ENCODE data around the gene NOP53. TPM values are rescaled to one million over a fixed set of nuclear protein-coding genes. Genes with fewer than 3 reads are reported as not detected.
A peak's percentile ranks its signal among the peaks of the same experiment; 100 is the strongest.
"Not testable (repeated sequence)": the region's sequence is repeated elsewhere in the genome, so short reads cannot be mapped to it uniquely, and the experiment has no call there.

Gene NOP53
- total and polyA plus RNA-seq, 2 donors, result 51.2 to 690 TPM

DNA sequence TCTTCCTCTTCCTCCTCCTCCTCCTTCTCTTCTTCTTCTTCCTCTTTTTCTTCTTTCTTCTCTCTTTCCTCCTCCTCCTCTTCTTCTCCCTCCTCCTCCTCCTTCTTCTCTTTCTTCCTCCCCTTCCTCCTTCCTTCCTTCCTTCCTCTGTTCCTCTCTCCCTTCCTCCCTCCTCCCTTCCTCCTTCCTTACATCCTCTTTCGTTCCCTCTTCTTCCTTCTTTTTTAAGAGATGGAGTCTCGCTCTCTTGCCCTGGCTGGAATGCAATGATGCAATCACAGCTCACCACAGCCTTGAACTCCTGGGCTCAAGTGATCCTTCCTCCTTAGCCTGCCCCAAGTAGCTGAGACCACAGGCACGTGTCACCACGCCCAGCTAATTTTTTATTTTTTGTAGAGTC, 18.9 kb upstream of the NOP53 start:
- peaks cover 4% of the 10 kb centered on the region for H3K36me3 ChIP-seq (ENCODE audit: insufficient read depth)
- DNase-seq (ENCODE audit: extremely low spot score), result no peak
- no peak overlapping the region for H3K4me3 ChIP-seq (ENCODE audit: low read depth, low read length)
- peaks cover 4% of the 10 kb centered on the region for H3K4me1 ChIP-seq (ENCODE audit: insufficient read depth)
- peak overlapping the region; percentile 35 for H3K27ac ChIP-seq (ENCODE audit: low read depth)
- 71% methylated on average over 4 of the region's 4 CpGs for WGBS

DNA sequence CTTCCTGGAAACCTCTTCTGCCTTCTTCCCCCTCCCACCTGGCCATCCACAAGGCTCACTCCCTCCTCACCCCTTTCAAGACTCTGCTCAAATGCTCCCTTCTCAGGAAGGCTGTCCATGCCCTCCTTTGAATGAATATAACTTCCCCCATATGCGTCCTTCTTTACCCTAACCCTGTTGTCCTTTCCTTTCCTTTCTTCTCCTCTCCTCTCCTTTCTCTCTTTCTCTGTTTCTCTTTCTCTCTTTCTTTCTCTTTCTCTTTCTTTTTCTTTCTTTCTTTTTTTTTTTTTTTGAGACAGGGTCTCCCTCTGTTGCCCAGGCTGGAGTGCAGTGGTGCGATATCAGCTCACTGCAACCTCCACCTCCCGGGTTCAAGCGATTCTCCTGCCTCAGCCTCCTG, 17.1 kb upstream of the NOP53 start:
- DNase-seq (ENCODE audit: extremely low spot score); H3K4me3 ChIP-seq (ENCODE audit: low read depth, low read length); H3K36me3 ChIP-seq (ENCODE audit: insufficient read depth); H3K4me1 ChIP-seq (ENCODE audit: insufficient read depth); H3K27ac ChIP-seq (ENCODE audit: low read depth): not testable (repeated sequence)
- WGBS, result 89% methylated on average over 4 of the region's 4 CpGs

DNA sequence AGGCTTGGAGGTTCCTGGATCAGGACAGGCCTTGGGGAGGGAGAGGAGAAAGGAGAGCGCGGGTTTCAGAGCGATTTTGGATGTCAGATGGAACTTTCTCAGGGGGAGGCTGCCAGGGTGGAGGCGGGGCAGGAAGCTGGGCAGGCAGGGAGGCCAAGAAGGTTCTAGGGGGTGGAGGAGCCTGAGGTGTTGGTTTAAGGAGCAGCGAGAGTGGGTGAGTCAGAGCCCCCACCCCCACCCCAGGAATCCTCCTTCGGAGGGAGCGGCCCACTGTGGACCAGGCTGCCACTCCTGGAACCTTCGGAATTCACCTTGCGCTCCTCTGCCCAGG, 15.9 kb upstream of the NOP53 start:
- DNase-seq (ENCODE audit: extremely low spot score), result no peak
- peaks cover 2% of the 10 kb centered on the region for H3K4me1 ChIP-seq (ENCODE audit: insufficient read depth)
- 25% methylated on average over 9 of the region's 9 CpGs for WGBS
- peak overlapping the region; percentile 87 for H3K27ac ChIP-seq (ENCODE audit: low read depth)
- no peak overlapping the region for H3K4me3 ChIP-seq (ENCODE audit: low read depth, low read length)
- H3K36me3 ChIP-seq (ENCODE audit: insufficient read depth), result peaks cover 4% of the 10 kb centered on the region

DNA sequence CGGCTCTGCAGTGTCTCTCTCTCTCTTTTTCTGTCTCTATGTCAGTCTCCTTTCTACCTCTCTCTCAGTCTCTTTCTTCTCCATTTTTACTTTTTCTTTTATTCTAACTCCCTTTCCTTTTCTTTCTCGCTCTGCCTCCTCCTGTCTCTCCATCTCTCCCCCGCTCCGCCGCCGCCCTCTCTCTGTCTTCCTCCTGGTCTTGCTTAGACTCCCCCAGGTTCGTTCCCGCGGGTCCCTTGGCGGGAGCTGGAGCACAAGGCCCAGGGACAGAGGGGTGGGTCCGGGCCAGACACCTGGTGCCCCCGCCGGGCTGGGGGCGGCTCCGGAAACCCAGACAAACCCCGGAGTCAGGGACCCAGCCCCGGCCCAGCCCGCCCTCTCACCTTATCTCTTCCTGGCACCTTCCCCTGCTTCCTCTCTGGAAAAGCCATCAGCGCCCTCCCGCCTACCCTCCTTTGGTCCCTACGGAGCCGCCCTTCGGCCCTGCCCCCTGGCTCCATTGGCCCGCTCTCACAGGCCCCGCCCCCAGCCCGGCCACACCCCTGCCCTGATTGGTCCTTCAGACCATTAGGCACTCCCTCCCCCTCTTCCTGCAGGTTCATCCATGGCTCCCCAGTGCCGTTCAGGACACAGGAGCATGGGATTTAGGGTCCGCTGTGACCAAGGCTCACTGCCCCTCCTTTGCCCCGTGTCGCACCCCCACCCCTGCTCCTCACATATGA, 15.4 kb upstream of the NOP53 start:
- peaks cover 2% of the 10 kb centered on the region for H3K4me1 ChIP-seq (ENCODE audit: insufficient read depth)
- WGBS, result 44% methylated on average over 30 of the region's 30 CpGs
- DNase-seq (ENCODE audit: extremely low spot score), result no peak
- peak overlapping the region; percentile 87 for H3K27ac ChIP-seq (ENCODE audit: low read depth)
- peaks cover 4% of the 10 kb centered on the region for H3K36me3 ChIP-seq (ENCODE audit: insufficient read depth)
- H3K4me3 ChIP-seq (ENCODE audit: low read depth, low read length), result no peak overlapping the region

DNA sequence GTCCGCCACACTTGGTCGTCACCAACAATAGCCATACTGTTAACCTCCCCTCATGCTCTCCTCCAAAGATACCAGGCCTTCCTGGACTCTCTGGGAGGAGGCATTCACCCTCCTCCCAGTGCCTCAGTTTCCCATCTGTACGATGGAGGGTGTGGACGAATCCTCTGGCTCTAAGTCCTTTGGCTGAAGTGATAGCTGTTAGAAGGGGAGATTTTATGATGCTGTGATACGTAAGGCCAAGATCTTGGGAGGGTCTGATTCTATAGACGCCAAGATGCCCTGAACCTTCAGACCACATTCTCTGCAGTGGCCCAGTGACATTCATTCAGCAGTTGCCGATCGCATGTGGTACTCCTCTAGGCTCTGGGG, 14.8 kb upstream of the NOP53 start:
- DNase-seq (ENCODE audit: extremely low spot score), result no peak
- Histone ChIP-seq H3K27ac (ENCODE audit: low read depth) (no peak overlapping the region), H3K4me1 (ENCODE audit: insufficient read depth) (peaks cover 2% of the 10 kb centered on the region), H3K36me3 (ENCODE audit: insufficient read depth) (peaks cover 6% of the 10 kb centered on the region), H3K4me3 (ENCODE audit: low read depth, low read length) (no peak overlapping the region)
- WGBS, result 88% methylated on average over 8 of the region's 8 CpGs

DNA sequence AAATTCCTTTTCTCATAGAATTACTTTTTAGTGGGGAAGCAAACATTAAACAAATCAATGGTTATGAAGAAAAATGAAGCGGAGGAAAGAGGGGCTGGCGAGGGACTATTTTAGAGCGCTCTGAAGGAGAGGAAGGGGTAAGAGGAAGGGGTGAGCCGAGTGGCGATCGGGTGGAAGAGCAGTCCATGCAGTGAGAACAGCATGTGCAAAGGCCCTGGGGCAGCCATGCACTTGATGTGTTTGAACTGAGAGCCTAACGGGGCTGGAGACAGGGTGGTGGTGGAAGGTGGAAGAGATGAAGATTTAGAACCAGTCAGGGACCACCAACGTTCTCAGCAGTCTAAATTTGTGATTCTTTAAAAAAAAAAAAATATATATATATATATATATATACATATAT, 14.4 kb upstream of the NOP53 start:
- 93% methylated on average over 8 of the region's 8 CpGs for WGBS
- Histone ChIP-seq H3K4me3 (ENCODE audit: low read depth, low read length) (no peak overlapping the region), H3K27ac (ENCODE audit: low read depth) (no peak overlapping the region), H3K4me1 (ENCODE audit: insufficient read depth) (peaks cover 2% of the 10 kb centered on the region), H3K36me3 (ENCODE audit: insufficient read depth) (peaks cover 6% of the 10 kb centered on the region)
- no peak for DNase-seq (ENCODE audit: extremely low spot score)

DNA sequence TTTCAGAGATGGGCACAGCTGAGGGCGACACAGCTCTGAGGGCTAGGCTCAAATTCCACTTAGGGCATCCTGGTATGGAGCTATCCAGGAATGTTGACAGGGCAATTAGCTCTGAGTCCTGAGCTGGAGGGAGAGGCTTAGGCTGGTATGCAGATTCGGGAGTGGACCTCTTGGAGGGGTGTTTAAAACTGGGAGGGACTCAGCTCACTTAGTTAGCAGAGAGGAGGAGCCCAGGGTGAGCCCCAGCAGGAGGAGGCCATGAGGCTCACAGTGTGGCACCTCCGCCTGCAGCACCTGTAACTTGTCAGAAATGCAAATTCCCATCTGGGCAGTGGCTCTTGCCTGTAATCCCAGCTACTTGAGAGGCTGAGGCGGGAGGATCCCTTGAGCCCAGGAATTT, 10.2 kb upstream of the NOP53 start:
- no peaks in the 10 kb centered on the region for H3K4me1 ChIP-seq (ENCODE audit: insufficient read depth)
- no peak for DNase-seq (ENCODE audit: extremely low spot score)
- peaks cover 6% of the 10 kb centered on the region for H3K36me3 ChIP-seq (ENCODE audit: insufficient read depth)
- H3K27ac ChIP-seq (ENCODE audit: low read depth), result no peak overlapping the region
- H3K4me3 ChIP-seq (ENCODE audit: low read depth, low read length), result no peak overlapping the region
- 78% methylated on average over 4 of the region's 4 CpGs for WGBS

GRCh38 chr19:47740866-47741519, 4.4 kb upstream of the NOP53 start:
- WGBS, result 91% methylated on average over 48 of the region's 48 CpGs
- peaks cover 2% of the 10 kb centered on the region for H3K36me3 ChIP-seq (ENCODE audit: insufficient read depth)
- no peak overlapping the region for H3K4me3 ChIP-seq (ENCODE audit: low read depth, low read length)
- no peak for DNase-seq (ENCODE audit: extremely low spot score)
- peaks cover 2% of the 10 kb centered on the region for H3K4me1 ChIP-seq (ENCODE audit: insufficient read depth)
- H3K27ac ChIP-seq (ENCODE audit: low read depth), result no peak overlapping the region

- DNase-seq (ENCODE audit: extremely low spot score), result no peak
- Histone ChIP-seq H3K4me1 (ENCODE audit: insufficient read depth) (peaks cover 2% of the 10 kb centered on the region), H3K4me3 (ENCODE audit: low read depth, low read length) (no peak overlapping the region), H3K36me3 (ENCODE audit: insufficient read depth) (peaks cover 2% of the 10 kb centered on the region), H3K27ac (ENCODE audit: low read depth) (no peak overlapping the region)
- 82% methylated on average over 15 of the region's 15 CpGs for WGBS
These were observed 3.7 kb upstream of the NOP53 start for GRCh38 chr19:47741544-47742140.

GRCh38 chr19:47742634-47743033, 2.7 kb upstream of the NOP53 start:
- 27% methylated on average over 13 of the region's 13 CpGs for WGBS
- no peak for DNase-seq (ENCODE audit: extremely low spot score)
- peak overlapping the region; percentile 98 for H3K27ac ChIP-seq (ENCODE audit: low read depth)
- peaks cover 2% of the 10 kb centered on the region for H3K36me3 ChIP-seq (ENCODE audit: insufficient read depth)
- H3K4me1 ChIP-seq (ENCODE audit: insufficient read depth), result peaks cover 2% of the 10 kb centered on the region
- H3K4me3 ChIP-seq (ENCODE audit: low read depth, low read length), result no peak overlapping the region

DNA sequence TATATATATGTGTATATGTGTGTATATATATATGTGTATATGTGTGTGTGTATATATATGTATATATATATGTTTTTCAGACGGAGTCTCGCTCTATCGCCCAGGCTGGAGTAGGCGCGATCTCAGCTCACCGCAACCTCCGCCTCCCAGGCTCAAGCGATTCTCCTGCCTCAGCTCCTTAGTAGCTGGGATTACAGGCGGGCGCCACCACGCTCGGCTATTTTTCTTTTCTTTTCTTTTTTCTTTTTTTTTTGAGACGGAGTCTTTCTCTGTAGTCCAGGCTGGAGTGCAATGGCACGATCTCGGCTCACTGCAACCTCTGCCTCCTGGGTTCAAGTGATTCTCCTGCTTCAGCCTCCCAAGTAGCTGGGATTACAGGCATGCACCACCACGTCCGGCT, 783 bp downstream of the NOP53 start:
- WGBS, result 69% methylated on average over 17 of the region's 17 CpGs
- not testable (repeated sequence) for H3K27ac ChIP-seq (ENCODE audit: low read depth); DNase-seq (ENCODE audit: extremely low spot score); H3K4me1 ChIP-seq (ENCODE audit: insufficient read depth); H3K36me3 ChIP-seq (ENCODE audit: insufficient read depth); H3K4me3 ChIP-seq (ENCODE audit: low read depth, low read length)

DNA sequence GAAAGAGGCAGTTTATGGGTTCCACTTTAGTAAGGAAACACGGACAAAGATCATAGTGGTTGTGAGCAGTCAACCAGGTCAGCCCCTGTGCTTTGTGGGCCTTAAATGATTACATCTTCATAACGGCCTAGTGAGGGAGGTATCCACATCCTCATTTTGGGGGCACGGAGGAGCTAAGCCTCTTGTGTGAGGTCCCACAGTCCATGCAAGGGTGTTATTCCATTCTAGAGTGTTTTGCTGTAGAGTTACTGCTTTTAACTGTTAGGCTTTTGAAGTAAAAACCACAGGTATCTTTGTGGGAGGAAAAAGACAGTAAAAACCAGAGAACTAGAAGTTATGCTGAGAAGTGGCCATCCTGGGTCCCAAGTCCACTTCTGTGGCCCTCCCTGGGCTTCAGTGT, 4.0 kb downstream of the NOP53 start:
- no peak for DNase-seq (ENCODE audit: extremely low spot score)
- no peak overlapping the region for H3K27ac ChIP-seq (ENCODE audit: low read depth)
- H3K36me3 ChIP-seq (ENCODE audit: insufficient read depth), result peaks cover 5% of the 10 kb centered on the region
- peaks cover 2% of the 10 kb centered on the region for H3K4me1 ChIP-seq (ENCODE audit: insufficient read depth)
- 82% methylated on average over 3 of the region's 3 CpGs for WGBS
- no peak overlapping the region for H3K4me3 ChIP-seq (ENCODE audit: low read depth, low read length)

DNA sequence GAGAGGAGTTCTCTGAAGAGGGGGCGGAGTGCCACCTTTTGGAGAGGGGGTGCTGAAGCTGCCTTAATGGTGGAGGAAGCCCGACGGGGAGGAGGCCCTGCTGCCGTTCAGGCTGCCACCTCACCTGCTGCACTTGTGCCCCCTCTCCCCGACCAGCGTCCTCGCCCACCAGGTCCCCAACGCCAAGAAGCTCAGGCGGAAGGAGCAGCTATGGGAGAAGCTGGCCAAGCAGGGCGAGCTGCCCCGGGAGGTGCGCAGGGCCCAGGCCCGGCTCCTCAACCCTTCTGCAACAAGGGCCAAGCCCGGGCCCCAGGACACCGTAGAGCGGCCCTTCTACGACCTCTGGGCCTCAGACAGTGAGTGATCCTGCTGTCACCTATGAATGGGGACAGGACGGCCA, 5.4 kb downstream of the NOP53 start:
- 93% methylated on average over 18 of the region's 18 CpGs for WGBS
- Histone ChIP-seq H3K4me3 (ENCODE audit: low read depth, low read length) (no peak overlapping the region), H3K4me1 (ENCODE audit: insufficient read depth) (no peaks in the 10 kb centered on the region), H3K36me3 (ENCODE audit: insufficient read depth) (peaks cover 8% of the 10 kb centered on the region), H3K27ac (ENCODE audit: low read depth) (no peak overlapping the region)
- DNase-seq (ENCODE audit: extremely low spot score), result no peak

- Histone ChIP-seq H3K36me3 (ENCODE audit: insufficient read depth) (peaks cover 14% of the 10 kb centered on the region), H3K4me3 (ENCODE audit: low read depth, low read length) (no peak overlapping the region), H3K4me1 (ENCODE audit: insufficient read depth) (no peaks in the 10 kb centered on the region), H3K27ac (ENCODE audit: low read depth) (no peak overlapping the region)
- DNase-seq (ENCODE audit: extremely low spot score), result no peak
- 90% methylated on average over 27 of the region's 27 CpGs for WGBS
These were observed 7.3 kb downstream of the NOP53 start for GRCh38 chr19:47752440-47753211.

All from urinary bladder (tissue), 4 donors.